ENCODE results near the gene MBNL2. TPM values are rescaled to one million over a fixed set of nuclear protein-coding genes. Genes with fewer than 3 reads are reported as not detected.

Gene MBNL2
- total RNA-seq, 3 donors from 2014 or later (not counting 1 experiment from before 2014, with no cell fraction given): 30.9 to 38.3 (median 33.1) TPM

GRCh38 chr13:97300871-97301270 lies 78.7 kb downstream of the MBNL2 start:
- H3K9me3 Mint-ChIP-seq: no peaks in the 10 kb centered on the region
- H3K27ac ChIP-seq (ENCODE audit: low read length): no peak overlapping the region
- ATAC-seq: no peak

GRCh38 chr13:97301382-97302095 lies 79.4 kb downstream of the MBNL2 start:
- H3K36me3 Mint-ChIP-seq: no peaks in the 10 kb centered on the region
- H3K4me1 ChIP-seq (ENCODE audit: control insufficient read depth, insufficient read depth, low read length): peaks cover 12% of the 10 kb centered on the region
- no peaks in the 10 kb centered on the region for H3K9me3 Mint-ChIP-seq
- no peak overlapping the region for H3K27ac Mint-ChIP-seq
- no peak overlapping the region for H3K4me3 ChIP-seq (ENCODE audit: low read length)
- DNase-seq (no peak), ATAC-seq (no peak)
- no peak overlapping the region for H3K27ac ChIP-seq (ENCODE audit: low read length)
- no peaks in the 10 kb centered on the region for H3K27me3 Mint-ChIP-seq (ENCODE audit: low read depth in 2 of 2)
- WGBS (ENCODE audit: insufficient coverage): 75% methylated on average over 8 of the region's 8 CpGs
- peaks cover 20% of the 10 kb centered on the region in 2 donors for H3K4me1 Mint-ChIP-seq
- no peaks in the 10 kb centered on the region for H3K36me3 ChIP-seq (ENCODE audit: control insufficient read depth, insufficient read depth, low read length)
- no peak overlapping the region for H3K4me3 Mint-ChIP-seq
- H3K27me3 ChIP-seq (ENCODE audit: control insufficient read depth, insufficient read depth, low read length): no peaks in the 10 kb centered on the region
- TF ChIP-seq CTCF (IDR thresholded peaks at IDR 0.05): no peak
- intact Hi-C loops (cut with micrococcal nuclease): no loop called here
- H3K9me3 ChIP-seq (ENCODE audit: control insufficient read depth, insufficient read depth, low read length): no peaks in the 10 kb centered on the region

More at GRCh38 chr13:97300871-97301270, 78.7 kb downstream of the MBNL2 start:
- intact Hi-C loops (cut with micrococcal nuclease): no loop called here
- Histone ChIP-seq H3K4me3 (ENCODE audit: low read length) (no peak overlapping the region), H3K9me3 (ENCODE audit: control insufficient read depth, insufficient read depth, low read length) (no peaks in the 10 kb centered on the region), H3K4me1 (ENCODE audit: control insufficient read depth, insufficient read depth, low read length) (peaks cover 12% of the 10 kb centered on the region), H3K36me3 (ENCODE audit: control insufficient read depth, insufficient read depth, low read length) (no peaks in the 10 kb centered on the region), H3K27me3 (ENCODE audit: control insufficient read depth, insufficient read depth, low read length) (no peaks in the 10 kb centered on the region)
- no peak for TF ChIP-seq CTCF (IDR thresholded peaks at IDR 0.05)
- H3K27me3 Mint-ChIP-seq (ENCODE audit: low read depth in 2 of 2): no peaks in the 10 kb centered on the region
- H3K4me1 Mint-ChIP-seq: peaks cover 14 to 15% of the 10 kb centered on the region in 2 donors
- 79% methylated on average over 2 of the region's 3 CpGs for WGBS (ENCODE audit: insufficient coverage)
- no peak overlapping the region for H3K27ac Mint-ChIP-seq
- H3K36me3 Mint-ChIP-seq: no peaks in the 10 kb centered on the region
- DNase-seq: no peak
- H3K4me3 Mint-ChIP-seq: no peak overlapping the region

GRCh38 chr13:97302611-97303010 lies 80.5 kb downstream of the MBNL2 start:
- no peak overlapping the region for H3K27ac ChIP-seq (ENCODE audit: low read length)
- no peaks in the 10 kb centered on the region for H3K27me3 Mint-ChIP-seq (ENCODE audit: low read depth in 2 of 2)
- intact Hi-C loops (cut with micrococcal nuclease): no loop called here
- H3K27ac Mint-ChIP-seq: no peak overlapping the region
- H3K4me3 ChIP-seq (ENCODE audit: low read length): no peak overlapping the region
- H3K36me3 Mint-ChIP-seq: no peaks in the 10 kb centered on the region
- no peaks in the 10 kb centered on the region for H3K27me3 ChIP-seq (ENCODE audit: control insufficient read depth, insufficient read depth, low read length)
- peaks cover 12% of the 10 kb centered on the region for H3K4me1 ChIP-seq (ENCODE audit: control insufficient read depth, insufficient read depth, low read length)
- WGBS (ENCODE audit: insufficient coverage): 62% methylated on average over 3 of the region's 3 CpGs
- ATAC-seq (peak in 2 of 3 donors; percentile 53 to 67), DNase-seq (no peak)
- H3K4me3 Mint-ChIP-seq: no peak overlapping the region
- no peaks in the 10 kb centered on the region for H3K9me3 ChIP-seq (ENCODE audit: control insufficient read depth, insufficient read depth, low read length)
- no peak for TF ChIP-seq CTCF (IDR thresholded peaks at IDR 0.05)
- peaks cover 15 to 18% of the 10 kb centered on the region in 2 donors for H3K4me1 Mint-ChIP-seq
- H3K36me3 ChIP-seq (ENCODE audit: control insufficient read depth, insufficient read depth, low read length): no peaks in the 10 kb centered on the region
- H3K9me3 Mint-ChIP-seq: no peaks in the 10 kb centered on the region

GRCh38 chr13:97306106-97306505 lies 84.0 kb downstream of the MBNL2 start:
- peaks cover 12% of the 10 kb centered on the region for H3K4me1 ChIP-seq (ENCODE audit: control insufficient read depth, insufficient read depth, low read length)
- DNase-seq (no peak), ATAC-seq (no peak)
- WGBS (ENCODE audit: insufficient coverage): 56% methylated on average over 1 of the region's 1 CpG
- intact Hi-C loops (cut with micrococcal nuclease): no loop called here
- no peak overlapping the region for H3K27ac ChIP-seq (ENCODE audit: low read length)
- Mint-ChIP-seq H3K4me3 (no peak overlapping the region), H3K27ac (no peak overlapping the region), H3K4me1 (peaks cover 22 to 27% of the 10 kb centered on the region in 2 donors), H3K27me3 (ENCODE audit: low read depth in 2 of 2) (no peaks in the 10 kb centered on the region), H3K36me3 (no peaks in the 10 kb centered on the region), H3K9me3 (no peaks in the 10 kb centered on the region)
- no peaks in the 10 kb centered on the region for H3K9me3 ChIP-seq (ENCODE audit: control insufficient read depth, insufficient read depth, low read length)
- H3K27me3 ChIP-seq (ENCODE audit: control insufficient read depth, insufficient read depth, low read length): no peaks in the 10 kb centered on the region
- TF ChIP-seq CTCF (IDR thresholded peaks at IDR 0.05): no peak
- H3K4me3 ChIP-seq (ENCODE audit: low read length): no peak overlapping the region
- H3K36me3 ChIP-seq (ENCODE audit: control insufficient read depth, insufficient read depth, low read length): no peaks in the 10 kb centered on the region
